Measurements from ENCODE around the gene PRKG2. TPM values are rescaled to one million over a fixed set of nuclear protein-coding genes. Genes with fewer than 3 reads are reported as not detected.

PRKG2 gene
- total RNA-seq, 1 experiment from 2014 or later, result 0.59 TPM

GRCh38 chr4:81221303-81222081, 6.5 kb upstream of the PRKG2 start:
- ATAC-seq, result no peak
- Histone ChIP-seq H3K36me3 (ENCODE audit: control insufficient read depth, insufficient read depth, low read length) (no peaks in the 10 kb centered on the region), H3K4me3 (ENCODE audit: low read depth in 2 of 2, low read length in 2 of 2) (no peak overlapping the region), H3K27me3 (ENCODE audit: control insufficient read depth, insufficient read depth, low read length) (no peaks in the 10 kb centered on the region), H3K4me1 (ENCODE audit: control insufficient read depth, insufficient read depth, low read length) (no peaks in the 10 kb centered on the region), H3K27ac (ENCODE audit: low read length) (no peak overlapping the region), H3K9me3 (ENCODE audit: control insufficient read depth, insufficient read depth, low read depth, low read length) (no peaks in the 10 kb centered on the region)
- intact Hi-C loops (cut with micrococcal nuclease; ENCODE audit: unreplicated experiment) (no loop called here), in situ Hi-C loops (cut with HindIII; ENCODE audit: low pct_unique_long_range_greater_than_20kb, low sequenced_read_pairs) (no loop called here)
- BruUV-seq (replicated peaks), result no TSS peak
- DNase-seq (ENCODE audit: low read depth, low spot score), result no peak
- TF ChIP-seq SIN3A (IDR thresholded peaks at IDR 0.05; ENCODE audit: borderline replicate concordance, insufficient read depth, low read depth, low read length) (no peak), POLR2AphosphoS5 (IDR thresholded peaks at IDR 0.05; ENCODE audit: low read depth, low read length) (no peak), REST (IDR thresholded peaks at IDR 0.05; ENCODE audit: insufficient read depth in 1 of 2, low read depth in 2 of 2, low read length in 1 of 2) (no peak), TCF7L2 (IDR thresholded peaks at IDR 0.05; ENCODE audit: low read depth, low read length) (no peak), CTCF (IDR thresholded peaks at IDR 0.05) (no peak)
- ChIA-PET POLR2A (no interaction called here), CTCF (no interaction called here)

GRCh38 chr4:81220271-81220670, 5.2 kb upstream of the PRKG2 start:
- Histone ChIP-seq H3K27ac (ENCODE audit: low read length) (no peak overlapping the region), H3K9me3 (ENCODE audit: control insufficient read depth, insufficient read depth, low read depth, low read length) (no peaks in the 10 kb centered on the region), H3K27me3 (ENCODE audit: control insufficient read depth, insufficient read depth, low read length) (no peaks in the 10 kb centered on the region), H3K4me1 (ENCODE audit: control insufficient read depth, insufficient read depth, low read length) (no peaks in the 10 kb centered on the region), H3K4me3 (ENCODE audit: low read depth in 2 of 2, low read length in 2 of 2) (no peak overlapping the region), H3K36me3 (ENCODE audit: control insufficient read depth, insufficient read depth, low read length) (no peaks in the 10 kb centered on the region)
- POLR2A ChIA-PET, result no interaction called here
- intact Hi-C loops (cut with micrococcal nuclease; ENCODE audit: unreplicated experiment) (no loop called here), in situ Hi-C loops (cut with HindIII; ENCODE audit: low pct_unique_long_range_greater_than_20kb, low sequenced_read_pairs) (no loop called here)
- ATAC-seq (no peak), DNase-seq (ENCODE audit: low read depth, low spot score) (no peak)
- CTCF ChIA-PET, result no interaction called here
- TF ChIP-seq SIN3A (IDR thresholded peaks at IDR 0.05; ENCODE audit: borderline replicate concordance, insufficient read depth, low read depth, low read length) (no peak), REST (IDR thresholded peaks at IDR 0.05; ENCODE audit: insufficient read depth in 1 of 2, low read depth in 2 of 2, low read length in 1 of 2) (no peak), TCF7L2 (IDR thresholded peaks at IDR 0.05; ENCODE audit: low read depth, low read length) (no peak), POLR2AphosphoS5 (IDR thresholded peaks at IDR 0.05; ENCODE audit: low read depth, low read length) (no peak), CTCF (IDR thresholded peaks at IDR 0.05) (no peak)
- no TSS peak for BruUV-seq (replicated peaks)
